HuH-7 (cell line): Measurements from ENCODE around the gene HOXC9.

ENCODE experiments used
- DNase-seq: peaks from one replicate; pipeline ENCODE4 v3.0.0; 2011; ENCODE audit warnings: low spot score

The HOXC9 gene

DNA sequence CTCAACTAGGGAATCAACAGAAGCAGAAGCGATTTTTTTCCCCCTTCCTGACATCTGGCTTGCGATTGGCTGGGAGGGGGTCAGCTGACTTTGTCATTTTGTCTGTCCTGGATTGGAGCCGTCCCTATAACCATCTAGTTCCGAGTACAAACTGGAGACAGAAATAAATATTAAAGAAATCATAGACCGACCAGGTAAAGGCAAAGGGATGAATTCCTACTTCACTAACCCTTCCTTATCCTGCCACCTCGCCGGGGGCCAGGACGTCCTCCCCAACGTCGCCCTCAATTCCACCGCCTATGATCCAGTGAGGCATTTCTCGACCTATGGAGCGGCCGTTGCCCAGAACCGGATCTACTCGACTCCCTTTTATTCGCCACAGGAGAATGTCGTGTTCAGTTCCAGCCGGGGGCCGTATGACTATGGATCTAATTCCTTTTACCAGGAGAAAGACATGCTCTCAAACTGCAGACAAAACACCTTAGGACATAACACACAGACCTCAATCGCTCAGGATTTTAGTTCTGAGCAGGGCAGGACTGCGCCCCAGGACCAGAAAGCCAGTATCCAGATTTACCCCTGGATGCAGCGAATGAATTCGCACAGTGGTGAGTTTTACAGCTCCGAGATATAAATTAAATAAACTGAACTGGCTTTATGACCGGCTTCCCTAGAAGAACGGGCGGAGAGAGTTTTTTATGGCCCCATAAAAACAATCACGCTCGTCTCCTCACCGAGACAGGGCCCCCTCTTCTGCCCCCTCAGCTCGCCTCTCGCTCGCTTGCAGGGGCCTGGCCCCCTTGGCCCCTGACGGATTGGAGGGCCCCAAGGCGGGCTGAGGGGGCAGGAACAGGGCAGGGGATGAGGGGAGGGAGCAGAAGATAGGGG lies 28.6 kb downstream of the HOXC9 start, which contains the start of gene HOXC6:
TSS of gene HOXC6 (plus strand) at position 127 of the 888 bp plus-strand sequence. CDS start at position 209, 82 bp downstream.
- peak; percentile 79 for DNase-seq

DNA sequence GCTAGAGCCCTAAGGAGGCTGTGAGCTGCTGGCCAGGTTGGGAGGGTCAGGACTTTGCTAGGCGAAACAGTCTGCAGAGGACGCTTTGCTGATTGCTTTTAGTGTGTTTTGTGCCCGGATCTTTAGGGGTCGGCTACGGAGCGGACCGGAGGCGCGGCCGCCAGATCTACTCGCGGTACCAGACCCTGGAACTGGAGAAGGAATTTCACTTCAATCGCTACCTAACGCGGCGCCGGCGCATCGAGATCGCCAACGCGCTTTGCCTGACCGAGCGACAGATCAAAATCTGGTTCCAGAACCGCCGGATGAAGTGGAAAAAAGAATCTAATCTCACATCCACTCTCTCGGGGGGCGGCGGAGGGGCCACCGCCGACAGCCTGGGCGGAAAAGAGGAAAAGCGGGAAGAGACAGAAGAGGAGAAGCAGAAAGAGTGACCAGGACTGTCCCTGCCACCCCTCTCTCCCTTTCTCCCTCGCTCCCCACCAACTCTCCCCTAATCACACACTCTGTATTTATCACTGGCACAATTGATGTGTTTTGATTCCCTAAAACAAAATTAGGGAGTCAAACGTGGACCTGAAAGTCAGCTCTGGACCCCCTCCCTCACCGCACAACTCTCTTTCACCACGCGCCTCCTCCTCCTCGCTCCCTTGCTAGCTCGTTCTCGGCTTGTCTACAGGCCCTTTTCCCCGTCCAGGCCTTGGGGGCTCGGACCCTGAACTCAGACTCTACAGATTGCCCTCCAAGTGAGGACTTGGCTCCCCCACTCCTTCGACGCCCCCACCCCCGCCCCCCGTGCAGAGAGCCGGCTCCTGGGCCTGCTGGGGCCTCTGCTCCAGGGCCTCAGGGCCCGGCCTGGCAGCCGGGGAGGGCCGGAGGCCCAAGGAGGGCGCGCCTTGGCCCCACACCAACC lies 29.8 kb downstream of the HOXC9 start:
- no peak for DNase-seq

DNA sequence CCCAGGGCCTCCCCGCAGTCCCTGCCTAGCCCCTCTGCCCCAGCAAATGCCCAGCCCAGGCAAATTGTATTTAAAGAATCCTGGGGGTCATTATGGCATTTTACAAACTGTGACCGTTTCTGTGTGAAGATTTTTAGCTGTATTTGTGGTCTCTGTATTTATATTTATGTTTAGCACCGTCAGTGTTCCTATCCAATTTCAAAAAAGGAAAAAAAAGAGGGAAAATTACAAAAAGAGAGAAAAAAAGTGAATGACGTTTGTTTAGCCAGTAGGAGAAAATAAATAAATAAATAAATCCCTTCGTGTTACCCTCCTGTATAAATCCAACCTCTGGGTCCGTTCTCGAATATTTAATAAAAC lies 30.5 kb downstream of the HOXC9 start:
- DNase-seq, result no peak

DNA sequence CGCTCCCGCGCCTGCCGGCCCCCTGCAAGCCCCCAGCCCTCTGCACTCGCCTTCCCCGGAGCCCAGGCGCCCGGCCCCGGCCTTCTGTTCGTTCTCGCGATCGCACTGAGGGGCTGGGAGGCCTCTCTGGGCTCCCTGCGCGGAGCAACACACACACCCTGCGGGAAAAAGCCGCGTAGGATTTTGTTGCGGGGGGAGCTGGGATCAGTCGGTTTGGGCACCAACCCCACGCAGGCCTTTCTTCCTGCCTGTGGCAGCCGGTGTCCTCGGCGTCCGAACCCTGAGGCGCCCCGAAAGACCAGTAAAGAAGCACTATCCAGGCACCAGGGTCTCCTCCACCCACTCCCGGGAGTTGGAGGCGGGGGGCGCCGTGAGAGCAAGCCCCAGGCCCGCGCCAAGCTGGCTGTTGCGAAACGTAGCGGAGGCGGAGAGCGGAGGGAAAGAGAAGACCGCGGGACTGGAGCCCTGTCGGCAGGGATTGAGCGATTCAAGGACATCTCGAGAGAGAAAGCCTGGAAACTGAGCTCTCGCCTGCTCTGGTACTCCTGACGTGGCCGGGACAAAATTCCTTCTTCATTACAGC lies 31.0 kb downstream of the HOXC9 start:
- DNase-seq, result no peak

DNA sequence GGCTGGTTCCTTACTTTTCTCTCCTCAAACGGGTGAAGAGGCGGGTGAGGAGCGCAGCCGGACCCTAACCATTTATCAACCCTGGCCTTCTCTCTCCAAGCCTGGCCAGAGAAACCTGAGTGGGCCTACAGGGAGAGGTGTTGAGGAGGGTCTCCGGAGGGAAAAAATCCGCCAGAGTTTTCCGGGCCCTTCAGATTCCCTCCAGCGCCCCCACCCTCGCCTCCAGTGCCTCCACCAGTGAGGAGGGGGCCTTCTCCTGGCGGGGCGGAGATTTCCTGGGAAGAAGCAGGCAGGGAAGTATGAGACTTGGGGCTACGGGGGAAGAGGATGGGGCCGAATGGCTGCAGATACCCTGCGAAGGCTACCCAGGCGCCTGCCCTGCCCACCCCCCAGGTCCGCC lies 31.5 kb downstream of the HOXC9 start:
- no peak for DNase-seq

DNA sequence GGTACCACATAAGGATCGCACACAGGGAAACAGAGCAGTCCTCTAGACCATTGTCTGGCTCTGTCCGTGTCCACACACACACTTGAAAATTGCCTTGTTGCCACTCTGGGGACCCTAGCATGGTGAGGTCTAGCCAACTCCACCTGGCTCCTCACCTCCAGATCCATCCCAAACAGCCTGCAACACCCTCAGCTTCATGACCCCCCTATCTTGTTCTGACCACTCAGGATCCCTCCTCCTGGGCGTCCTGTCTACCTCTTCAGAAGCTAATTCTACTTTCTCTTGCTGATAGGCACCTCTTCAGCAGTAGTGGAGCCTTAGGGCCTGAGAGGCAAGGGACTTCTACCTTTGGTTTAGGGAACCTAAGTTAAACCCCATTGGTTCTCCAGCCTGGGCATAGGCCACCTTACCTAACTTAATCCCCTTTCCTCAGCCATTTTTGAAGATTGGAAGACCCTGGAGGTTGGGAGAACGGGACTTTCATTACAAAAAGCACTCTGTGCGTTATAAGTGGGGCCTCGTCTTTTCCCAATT lies 32.2 kb downstream of the HOXC9 start:
- no peak for DNase-seq

DNA sequence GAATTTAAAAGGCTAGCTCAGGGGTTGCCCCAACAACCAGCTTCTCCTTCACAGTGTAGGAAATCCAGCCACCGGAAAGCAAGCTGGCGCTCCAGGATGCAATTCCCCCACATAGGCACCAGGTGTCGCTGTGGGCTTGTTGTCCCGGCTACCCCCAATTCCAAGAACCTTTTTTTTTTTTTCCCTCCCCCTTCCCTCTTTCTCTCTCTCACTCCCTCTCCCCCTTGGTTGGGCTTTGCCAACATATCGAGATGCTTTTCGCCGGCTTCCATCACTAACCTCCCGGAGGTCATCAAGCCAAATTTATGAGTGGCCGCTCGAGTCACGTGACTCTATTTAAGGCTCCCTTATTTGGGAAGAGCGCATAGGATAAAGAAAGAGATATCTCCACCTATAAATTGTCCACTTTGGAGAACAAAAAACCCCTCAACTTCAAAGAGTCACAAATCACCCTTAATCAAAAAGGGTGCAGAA lies 32.7 kb downstream of the HOXC9 start, which contains the start of gene HOXC5:
TSS of gene HOXC5 (plus strand) at position 424 of the 474 bp plus-strand sequence. CDS start 73 bp downstream, outside the sequence.
- DNase-seq, result peak; percentile 94

DNA sequence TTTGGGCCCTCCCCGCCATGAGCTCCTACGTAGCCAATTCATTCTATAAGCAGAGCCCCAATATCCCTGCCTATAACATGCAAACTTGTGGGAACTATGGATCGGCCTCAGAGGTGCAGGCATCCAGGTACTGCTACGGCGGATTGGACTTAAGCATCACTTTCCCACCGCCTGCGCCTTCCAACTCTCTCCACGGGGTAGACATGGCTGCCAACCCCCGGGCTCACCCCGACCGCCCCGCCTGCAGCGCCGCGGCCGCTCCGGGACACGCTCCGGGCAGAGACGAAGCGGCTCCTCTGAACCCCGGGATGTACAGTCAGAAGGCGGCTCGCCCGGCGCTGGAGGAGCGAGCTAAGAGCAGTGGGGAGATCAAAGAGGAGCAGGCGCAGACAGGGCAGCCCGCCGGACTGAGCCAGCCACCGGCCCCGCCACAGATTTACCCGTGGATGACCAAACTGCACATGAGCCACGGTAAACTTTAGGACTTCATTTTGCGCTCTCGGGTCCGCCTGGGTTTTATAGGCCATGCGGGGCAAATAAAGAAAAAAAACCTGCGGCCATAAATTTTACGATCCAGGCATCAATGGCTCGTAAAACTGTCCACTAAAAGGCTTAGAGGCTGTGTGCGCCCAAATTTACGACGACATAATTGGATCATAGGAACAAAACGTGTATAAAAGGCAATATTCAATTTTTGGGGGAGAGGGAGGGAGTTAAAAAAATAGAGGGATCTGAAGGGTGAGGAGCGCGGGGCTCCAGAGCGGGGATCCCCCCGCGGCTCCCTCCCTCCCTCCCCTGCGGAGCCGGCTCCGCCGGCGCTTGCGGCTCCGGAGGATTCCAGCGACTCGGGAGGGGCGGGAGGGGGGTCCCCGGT lies 33.4 kb downstream of the HOXC9 start:
- peak; percentile 86 for DNase-seq

DNA sequence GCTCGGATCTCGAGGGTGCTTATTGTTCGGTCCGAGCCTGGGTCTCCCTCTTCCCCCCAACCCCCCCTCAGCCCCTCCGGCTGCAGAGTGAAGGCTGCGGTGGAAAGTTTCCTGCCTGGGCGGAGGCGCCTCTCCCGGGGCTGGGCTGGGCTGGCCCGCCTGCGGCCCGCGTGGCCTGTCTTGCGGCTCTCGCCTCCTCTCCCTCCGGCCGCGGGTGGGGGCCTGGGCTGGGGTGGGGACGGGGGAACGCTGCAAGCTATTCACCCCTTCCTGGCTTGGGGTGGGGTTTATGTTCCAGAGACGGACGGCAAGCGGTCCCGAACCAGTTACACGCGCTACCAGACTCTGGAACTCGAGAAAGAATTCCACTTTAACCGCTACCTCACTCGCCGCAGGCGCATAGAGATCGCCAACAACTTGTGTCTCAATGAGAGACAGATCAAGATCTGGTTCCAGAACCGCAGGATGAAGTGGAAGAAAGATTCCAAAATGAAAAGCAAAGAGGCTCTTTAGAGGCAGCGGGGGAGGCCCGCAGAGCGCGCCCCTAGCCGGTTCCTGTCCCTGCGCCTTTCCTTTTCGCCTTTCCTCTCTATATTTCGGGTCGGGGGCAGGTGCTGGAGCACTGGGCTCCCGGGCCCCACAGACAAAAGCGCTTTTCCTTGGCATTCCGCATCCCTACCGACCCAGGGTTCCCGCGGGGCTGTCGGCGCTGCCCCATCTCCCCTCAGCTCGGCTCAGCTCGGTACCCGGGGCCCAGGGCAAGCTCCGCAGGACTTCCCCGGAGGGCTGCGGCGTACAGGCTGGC lies 34.2 kb downstream of the HOXC9 start:
- DNase-seq, result no peak

DNA sequence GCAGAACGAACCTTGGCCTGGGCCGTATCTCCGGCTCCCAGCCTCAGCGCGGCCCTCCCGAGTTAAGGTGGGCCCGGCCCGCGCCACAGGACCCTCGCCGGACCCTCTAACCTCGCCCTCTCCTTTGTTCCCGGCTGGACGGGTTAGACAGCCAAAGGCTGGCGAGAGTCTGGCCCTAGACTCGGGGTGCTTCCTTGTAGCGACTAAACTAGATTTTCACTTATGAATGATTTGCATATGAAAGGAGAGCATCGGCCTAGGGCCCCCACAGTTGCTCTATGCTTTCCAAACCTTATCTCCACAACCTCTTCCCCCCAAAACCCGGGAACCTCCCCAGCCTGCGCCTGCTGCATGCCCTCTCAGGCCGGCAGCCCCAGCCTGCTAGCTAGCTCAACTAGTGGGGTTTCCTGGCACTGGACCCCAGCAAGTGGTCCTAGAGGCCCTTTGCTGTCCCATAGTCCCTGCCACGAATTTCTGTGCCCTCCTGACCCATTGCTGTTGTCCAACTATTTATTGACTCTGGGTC lies 34.9 kb downstream of the HOXC9 start:
- no peak for DNase-seq

DNA sequence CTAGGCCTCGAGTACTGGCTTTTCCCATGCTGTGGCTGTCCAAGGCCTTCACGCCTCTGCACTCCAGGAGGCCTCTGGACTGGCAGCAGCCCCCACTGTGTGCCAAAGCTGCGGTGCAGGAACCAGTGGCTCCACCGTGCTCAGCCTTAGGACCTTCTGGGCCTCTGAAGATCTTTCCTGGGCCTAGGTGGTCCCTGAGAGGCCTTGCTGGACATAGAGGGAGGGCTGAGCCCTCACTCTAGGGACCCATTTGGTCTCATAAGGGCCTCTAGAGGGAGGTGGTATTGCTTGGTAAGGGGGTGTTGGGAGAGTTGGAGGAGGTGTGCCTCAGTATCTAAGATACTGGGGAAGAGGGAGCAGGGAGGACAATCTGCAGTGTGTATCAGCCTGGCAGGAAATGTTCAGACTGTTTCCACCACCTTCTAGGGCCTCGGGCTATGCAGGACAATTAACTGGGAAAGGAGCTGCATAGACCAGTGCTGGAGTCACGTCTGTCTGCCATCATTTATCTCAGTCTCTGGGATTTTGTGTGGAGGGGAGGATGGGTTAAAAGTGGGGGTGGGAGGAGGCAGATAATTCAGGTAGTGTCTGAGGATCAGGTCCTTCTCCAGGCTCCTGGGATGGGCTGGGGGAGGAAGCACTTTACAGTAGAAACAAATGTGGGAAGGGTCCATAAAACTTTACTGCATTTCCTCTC lies 35.8 kb downstream of the HOXC9 start:
- no peak for DNase-seq

DNA sequence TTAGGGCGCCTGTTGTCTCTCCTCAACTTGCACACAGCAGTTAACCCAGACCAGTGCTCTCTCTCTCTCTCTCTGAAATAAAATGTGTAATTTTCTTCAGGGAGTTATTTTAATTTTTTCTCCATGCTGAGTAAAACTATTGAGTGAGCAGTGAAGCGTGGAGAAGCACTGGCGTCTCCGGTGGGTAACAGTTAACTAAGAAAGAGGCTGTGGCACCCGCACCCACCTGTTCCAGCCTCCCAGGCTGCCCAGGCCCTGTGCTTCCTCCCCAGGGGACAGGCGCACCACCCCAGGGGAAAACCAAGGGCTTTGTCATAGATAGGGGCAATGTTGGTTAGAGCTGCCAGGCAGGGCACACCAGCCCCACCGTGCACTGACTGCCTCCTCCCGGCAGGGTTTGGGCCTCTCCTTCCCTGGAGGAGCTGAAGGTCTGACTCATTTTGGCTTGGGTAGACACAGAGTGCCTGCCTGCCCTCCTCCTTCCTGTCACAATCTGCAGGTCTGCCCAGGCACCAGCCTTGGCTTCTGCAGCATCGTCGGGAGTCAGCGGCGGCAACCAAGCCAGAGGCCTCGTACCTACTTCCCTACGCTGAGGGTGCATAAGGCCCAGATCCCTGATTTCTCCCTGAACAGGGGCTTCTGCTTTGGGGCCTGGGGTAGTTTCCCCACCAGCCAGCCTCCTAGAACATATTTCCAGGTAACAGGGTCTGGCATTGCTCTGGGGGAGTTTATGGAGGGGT lies 36.8 kb downstream of the HOXC9 start:
- no peak for DNase-seq

DNA sequence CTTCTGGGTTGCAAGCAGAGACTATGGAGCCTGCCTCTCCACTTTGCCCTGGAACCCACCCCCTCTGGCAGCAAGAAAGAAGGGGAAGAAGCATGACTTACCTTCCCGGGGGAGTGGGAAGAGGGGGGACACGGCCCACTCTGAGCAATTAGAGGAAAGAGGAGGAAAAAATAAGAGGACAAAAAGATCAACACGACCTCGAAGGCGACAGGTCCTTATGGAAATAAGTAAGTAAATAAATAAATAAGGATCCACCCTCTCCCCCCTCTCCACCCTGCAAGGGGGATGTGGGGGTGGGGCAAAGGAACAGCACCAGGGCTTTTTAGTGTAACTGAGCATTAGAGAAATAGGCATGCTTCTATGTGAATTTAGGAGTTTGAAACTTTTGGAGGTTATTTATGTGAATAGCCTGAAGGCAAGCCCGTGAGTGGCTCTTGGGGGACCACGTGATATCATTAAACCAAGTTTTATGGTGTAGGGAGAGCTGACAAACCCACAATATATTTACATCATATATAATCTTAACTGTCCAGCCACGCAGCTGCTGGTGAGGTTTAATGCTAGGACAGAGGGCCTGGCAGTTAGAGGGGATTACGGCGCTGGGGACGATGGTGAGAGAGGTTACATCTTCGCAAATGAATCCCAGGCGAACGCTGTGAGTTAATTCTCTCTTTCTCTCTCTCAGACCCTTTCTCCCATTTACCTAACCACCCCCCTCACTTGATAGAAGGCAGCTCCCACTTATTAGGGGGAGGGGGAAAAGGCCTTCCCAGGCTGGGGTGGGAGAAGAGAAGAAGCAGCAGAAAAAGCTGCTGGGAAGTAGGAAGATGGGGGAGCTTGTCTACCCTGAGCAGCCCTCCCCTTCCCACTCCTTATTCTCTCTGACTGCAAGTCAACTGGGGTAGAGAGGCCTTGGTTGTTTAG lies 37.7 kb downstream of the HOXC9 start:
- no peak for DNase-seq

DNA sequence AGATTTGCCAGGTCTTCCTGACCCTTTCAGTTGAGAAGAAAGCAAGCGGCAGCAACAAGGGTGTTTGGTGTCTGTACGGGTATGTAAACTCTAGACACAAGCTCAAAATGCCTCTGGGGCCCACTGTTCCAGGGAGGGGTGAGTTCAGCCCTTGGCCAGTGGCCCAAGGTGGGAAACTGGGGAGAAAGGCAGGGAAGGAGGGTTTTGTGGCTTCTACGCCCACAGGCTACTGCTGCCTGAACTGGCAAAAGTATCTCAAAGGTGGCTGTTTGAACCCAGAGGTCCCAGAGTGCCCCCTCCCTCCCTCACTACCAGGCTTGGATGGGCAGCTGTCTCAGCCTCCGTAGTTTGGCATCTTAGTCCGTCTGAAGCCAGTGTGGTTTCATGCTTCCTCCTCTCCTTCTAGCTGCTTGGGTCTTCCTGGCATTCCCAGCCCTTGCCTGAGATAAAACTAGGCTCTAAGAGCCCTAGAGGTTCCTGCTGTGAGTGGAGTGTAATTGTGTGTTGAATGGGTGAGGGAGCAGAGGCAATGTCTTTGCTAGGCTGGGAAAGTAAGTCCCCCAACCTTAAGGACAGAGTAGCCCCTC lies 38.4 kb downstream of the HOXC9 start:
- no peak for DNase-seq

DNA sequence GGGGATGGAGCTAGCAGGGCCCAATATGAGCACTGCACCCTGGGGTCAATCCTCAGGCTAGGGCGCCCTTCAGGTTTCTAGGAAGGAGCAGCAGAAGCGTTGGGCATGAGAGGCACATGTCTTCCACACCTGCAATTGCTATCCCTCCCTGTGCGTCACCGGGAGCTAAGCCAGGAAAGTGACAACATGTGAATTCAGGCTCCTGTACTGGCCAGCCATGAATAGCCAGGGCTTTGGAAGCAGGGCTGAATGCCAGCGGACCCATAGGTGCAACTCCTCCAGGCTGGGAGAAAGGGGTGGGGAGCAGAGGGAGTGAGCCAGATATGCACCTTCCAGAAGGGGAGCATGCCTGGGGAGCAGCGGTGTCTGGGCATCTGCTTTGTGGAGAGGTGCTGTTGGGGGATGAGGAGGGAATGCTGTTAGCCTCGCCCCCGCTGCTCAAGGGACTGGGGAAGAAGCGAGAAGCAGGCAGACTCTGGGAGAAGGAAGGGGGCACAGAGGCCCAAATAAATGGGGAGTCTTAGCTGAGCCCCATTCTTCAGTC lies 39.0 kb downstream of the HOXC9 start:
- no peak for DNase-seq

DNA sequence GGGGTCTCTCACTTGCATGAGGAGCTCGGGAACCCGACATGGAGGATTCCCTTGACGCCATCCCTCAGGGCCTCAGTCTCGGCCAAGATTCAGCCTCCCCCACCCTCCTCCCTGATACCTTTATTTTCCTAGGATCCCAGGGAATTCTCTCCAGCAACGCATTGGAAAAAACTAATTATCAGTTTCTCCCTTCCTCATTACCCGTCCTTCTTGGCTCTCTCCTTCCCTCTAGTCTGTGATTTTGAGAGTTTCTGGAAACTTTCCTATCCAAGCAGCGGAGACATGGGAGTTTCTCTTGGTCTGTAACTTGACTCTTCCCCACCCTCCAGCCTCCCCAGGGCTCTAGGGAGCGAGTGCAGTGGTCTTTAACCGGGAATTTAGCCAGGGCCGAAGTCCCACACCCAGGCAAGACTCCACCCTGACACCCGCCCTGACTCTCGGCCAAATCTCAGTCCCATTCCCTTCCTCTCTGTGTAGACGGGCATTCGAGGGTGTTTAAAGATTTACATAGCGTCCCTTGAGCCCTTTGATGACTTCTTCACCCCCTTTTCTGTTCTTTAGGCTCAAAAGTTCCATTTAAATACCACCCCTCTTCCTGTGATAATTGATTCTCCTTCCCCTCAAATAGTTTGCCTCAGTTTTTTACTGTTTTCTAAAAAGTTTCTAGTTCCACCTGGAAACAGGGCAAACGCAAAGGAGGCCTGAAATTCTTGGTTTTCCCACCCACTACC lies 39.6 kb downstream of the HOXC9 start:
- DNase-seq, result no peak
